Neural crest cell (in vitro differentiated cells): Measurements from ENCODE around the gene TUBB1. TPM values are rescaled to one million over a fixed set of nuclear protein-coding genes. Genes with fewer than 3 reads are reported as not detected.

Experiments used
- DNase-seq: peaks from one replicate; pipeline ENCODE4 v3.0.0; 2021; ENCODE audit warnings: low read depth, mixed read lengths, low spot score
- H3K27ac Mint-ChIP-seq: one replicate; pipeline ENCODE4 v1.8.0; 2021; ENCODE audit warnings: mild to moderate bottlenecking, mixed read lengths; ENCODE audit not compliant: unreplicated experiment
- H3K27me3 Mint-ChIP-seq: 2 replicates; pipeline ENCODE4 v1.8.0; 2021; ENCODE audit warnings: low read depth, mild to moderate bottlenecking, mixed read lengths
- H3K36me3 Mint-ChIP-seq: 2 replicates; pipeline ENCODE4 v1.8.0; 2021; ENCODE audit warnings: low read depth, mild to moderate bottlenecking, mixed read lengths
- H3K4me1 Mint-ChIP-seq: 2 replicates; pipeline ENCODE4 v1.8.0; 2021; ENCODE audit warnings: mixed read lengths
- H3K4me3 Mint-ChIP-seq: one replicate; pipeline ENCODE4 v1.8.0; 2021; ENCODE audit warnings: mild to moderate bottlenecking, mixed read lengths
- H3K9me3 Mint-ChIP-seq: 2 replicates; pipeline ENCODE4 v1.8.0; 2021; ENCODE audit warnings: mixed read lengths
- total RNA-seq: library from RNA; stranded (reverse); gene quantifications from 2 replicates; pipeline ENCODE4 v1.2.1, GENCODE V29; 2021
- TF ChIP-seq, protein P1 (sequence below): fragments of 200-600 bp; sonication (generic); conservative IDR thresholded peaks from 2 replicates; pipeline ENCODE4 v1.5.0; 2021; ENCODE audit warnings: antibody characterized with exemption, mild to moderate bottlenecking

The TUBB1 gene
- total RNA-seq, 1 donor from 2014 or later, result not detected

DNA sequence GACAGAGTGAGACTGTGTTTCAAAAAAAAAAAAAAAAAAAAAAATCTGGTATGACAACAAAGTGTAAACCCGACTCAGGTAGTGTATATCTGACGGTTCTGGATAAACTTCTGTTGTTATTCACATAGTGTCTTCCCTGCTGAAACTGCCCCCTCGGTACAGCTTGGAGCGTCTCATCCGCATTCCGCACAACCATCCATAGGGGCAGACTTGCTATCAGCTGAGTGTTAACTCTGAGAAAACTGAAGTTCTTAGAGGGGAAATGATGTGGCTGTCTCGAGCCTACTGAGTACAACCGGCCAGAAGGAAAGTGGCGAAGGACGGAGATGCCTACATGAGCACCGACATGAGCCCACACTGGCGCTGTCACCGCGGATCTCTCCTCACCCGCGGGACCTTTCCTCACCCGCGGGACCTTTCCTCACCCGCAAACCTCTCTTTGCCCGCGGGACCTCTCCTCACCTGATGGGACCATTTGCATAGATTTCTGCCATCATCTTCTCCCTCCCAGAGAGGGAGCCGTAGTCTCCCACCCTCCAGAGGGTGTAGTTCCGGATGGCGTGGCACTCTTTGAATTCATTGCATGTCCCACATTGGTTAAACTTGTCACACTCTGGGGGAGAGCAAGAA, 22.0 kb upstream of the TUBB1 start:
- Mint-ChIP-seq H3K4me1 (peaks cover 1% of the 10 kb centered on the region), H3K36me3 (peaks cover 9% of the 10 kb centered on the region), H3K27me3 (no peaks in the 10 kb centered on the region), H3K9me3 (no peaks in the 10 kb centered on the region), H3K4me3 (peak overlapping the region; percentile 64), H3K27ac (no peak overlapping the region)
- no peak for DNase-seq
- TF ChIP-seq, protein P1, sequence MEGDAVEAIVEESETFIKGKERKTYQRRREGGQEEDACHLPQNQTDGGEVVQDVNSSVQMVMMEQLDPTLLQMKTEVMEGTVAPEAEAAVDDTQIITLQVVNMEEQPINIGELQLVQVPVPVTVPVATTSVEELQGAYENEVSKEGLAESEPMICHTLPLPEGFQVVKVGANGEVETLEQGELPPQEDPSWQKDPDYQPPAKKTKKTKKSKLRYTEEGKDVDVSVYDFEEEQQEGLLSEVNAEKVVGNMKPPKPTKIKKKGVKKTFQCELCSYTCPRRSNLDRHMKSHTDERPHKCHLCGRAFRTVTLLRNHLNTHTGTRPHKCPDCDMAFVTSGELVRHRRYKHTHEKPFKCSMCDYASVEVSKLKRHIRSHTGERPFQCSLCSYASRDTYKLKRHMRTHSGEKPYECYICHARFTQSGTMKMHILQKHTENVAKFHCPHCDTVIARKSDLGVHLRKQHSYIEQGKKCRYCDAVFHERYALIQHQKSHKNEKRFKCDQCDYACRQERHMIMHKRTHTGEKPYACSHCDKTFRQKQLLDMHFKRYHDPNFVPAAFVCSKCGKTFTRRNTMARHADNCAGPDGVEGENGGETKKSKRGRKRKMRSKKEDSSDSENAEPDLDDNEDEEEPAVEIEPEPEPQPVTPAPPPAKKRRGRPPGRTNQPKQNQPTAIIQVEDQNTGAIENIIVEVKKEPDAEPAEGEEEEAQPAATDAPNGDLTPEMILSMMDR, result no peak

DNA sequence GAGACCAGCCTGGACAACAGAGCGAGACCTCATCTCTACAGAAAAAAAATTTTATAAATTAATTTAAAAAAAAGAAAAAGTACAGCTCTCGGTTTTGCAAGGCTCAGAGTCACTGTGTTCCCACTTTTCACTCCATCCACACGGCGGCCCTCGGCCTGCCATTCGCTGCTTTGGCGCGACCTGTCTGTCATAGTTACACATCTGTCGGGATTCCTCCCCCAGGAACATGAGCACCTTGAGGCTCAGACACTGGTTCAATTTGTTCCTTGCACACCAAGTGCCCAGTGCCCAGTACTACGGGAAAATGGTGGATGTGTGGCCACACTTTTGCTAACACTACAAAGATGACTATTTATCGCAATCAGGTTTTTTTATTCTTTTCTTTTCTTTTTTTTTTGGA, 20.6 kb upstream of the TUBB1 start:
- no peak overlapping the region for H3K27ac Mint-ChIP-seq
- H3K4me1 Mint-ChIP-seq, result peaks cover 14% of the 10 kb centered on the region
- TF ChIP-seq, protein P1, result no peak
- H3K36me3 Mint-ChIP-seq, result peaks cover 8% of the 10 kb centered on the region
- H3K9me3 Mint-ChIP-seq, result no peaks in the 10 kb centered on the region
- peak overlapping the region; percentile 12 for H3K4me3 Mint-ChIP-seq
- DNase-seq, result no peak
- H3K27me3 Mint-ChIP-seq, result no peaks in the 10 kb centered on the region

DNA sequence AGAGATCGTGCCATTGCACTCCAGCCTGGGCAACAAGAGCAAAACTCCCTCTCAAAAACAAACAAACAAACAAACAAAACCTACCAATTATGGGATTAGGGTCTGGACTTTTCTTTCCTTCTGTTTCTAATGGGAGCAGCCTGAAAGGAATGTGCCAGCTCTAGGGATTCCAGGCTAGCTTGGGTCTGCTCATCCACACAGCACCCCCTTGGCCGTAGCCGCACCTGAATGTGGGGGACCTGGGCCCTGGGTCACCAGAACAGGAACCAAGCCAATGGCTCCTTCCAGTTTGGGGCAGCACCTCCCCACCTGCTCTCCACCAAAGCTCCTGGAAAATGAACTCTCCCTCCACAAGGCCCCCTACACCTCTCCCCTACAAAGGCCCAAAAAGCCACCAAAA, 18.9 kb upstream of the TUBB1 start:
- Mint-ChIP-seq H3K9me3 (no peaks in the 10 kb centered on the region), H3K27ac (no peak overlapping the region), H3K27me3 (no peaks in the 10 kb centered on the region), H3K36me3 (peaks cover 4% of the 10 kb centered on the region), H3K4me3 (no peak overlapping the region), H3K4me1 (peaks cover 19% of the 10 kb centered on the region)
- DNase-seq, result no peak
- TF ChIP-seq, protein P1, result no peak

DNA sequence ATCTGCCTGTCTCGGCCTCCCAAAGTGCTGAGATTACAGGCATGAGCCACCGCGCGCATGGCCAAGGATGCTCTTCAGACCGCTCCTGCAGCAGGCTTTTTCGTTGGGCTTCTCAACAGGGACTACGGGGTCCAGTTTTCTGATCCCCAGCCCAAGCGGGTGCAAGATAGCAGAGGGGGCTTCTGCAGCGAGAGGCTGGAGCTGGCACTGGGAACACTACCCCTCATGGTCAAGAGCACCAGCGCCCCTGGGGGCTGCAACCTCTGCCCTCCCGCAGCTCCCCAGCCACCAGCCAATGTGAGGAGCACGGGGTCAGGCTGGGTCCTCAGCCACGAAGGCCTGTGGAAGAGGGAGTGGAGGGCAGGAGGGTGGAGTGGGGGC, 18.2 kb upstream of the TUBB1 start:
- H3K36me3 Mint-ChIP-seq, result peaks cover 3% of the 10 kb centered on the region
- no peak overlapping the region for H3K27ac Mint-ChIP-seq
- H3K27me3 Mint-ChIP-seq, result no peaks in the 10 kb centered on the region
- no peak overlapping the region for H3K4me3 Mint-ChIP-seq
- peaks cover 19% of the 10 kb centered on the region for H3K4me1 Mint-ChIP-seq
- DNase-seq, result no peak
- no peaks in the 10 kb centered on the region for H3K9me3 Mint-ChIP-seq
- TF ChIP-seq, protein P1, result no peak

DNA sequence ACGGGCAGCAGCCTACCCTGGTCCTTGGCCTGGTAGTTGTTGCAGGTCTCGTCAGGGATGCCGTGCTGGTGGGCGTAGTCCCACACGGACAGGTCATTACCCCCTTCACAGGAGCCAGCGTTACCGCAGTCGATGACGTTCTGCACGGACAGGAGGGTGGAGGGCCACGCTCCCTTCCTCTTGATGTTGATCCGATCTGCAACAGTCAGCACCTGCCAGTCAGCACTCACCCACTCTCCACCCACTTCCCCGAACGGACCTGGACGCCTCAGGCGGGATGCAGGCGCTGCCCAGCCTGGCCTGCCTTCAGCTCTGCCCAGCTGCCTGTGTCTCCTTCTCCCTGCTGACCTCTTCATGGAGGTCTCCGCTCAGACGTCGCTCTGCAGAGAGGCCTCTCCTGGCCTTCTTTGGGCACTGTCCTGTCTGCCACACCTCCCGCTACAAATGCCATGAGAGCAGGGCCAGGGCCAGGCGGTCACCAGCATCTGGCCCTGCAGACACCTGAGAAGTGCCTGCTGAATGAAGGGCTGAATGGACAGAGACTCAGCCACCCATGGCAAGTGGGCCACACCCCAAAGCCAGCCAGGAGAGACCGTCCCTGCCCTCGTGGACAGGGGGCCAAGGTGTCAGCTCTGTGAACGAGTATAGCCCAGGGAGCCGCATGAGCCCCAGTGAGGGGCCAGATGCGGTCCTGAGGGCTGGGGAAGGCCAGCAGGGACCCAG, 17.6 kb upstream of the TUBB1 start:
- peaks cover 3% of the 10 kb centered on the region for H3K36me3 Mint-ChIP-seq
- peaks cover 19% of the 10 kb centered on the region for H3K4me1 Mint-ChIP-seq
- H3K9me3 Mint-ChIP-seq, result no peaks in the 10 kb centered on the region
- no peak for DNase-seq
- no peak overlapping the region for H3K4me3 Mint-ChIP-seq
- no peaks in the 10 kb centered on the region for H3K27me3 Mint-ChIP-seq
- TF ChIP-seq, protein P1, result no peak
- no peak overlapping the region for H3K27ac Mint-ChIP-seq
